Neural cell (in vitro differentiated cells): ENCODE results near the gene SLC10A2. TPM values are rescaled to one million over a fixed set of nuclear protein-coding genes. Genes with fewer than 3 reads are reported as not detected.

Experiments
- H2AFZ ChIP-seq: fragments of 200-600, 300-800 bp; sonication (generic), shearing (Covaris generic); 2 replicates; pipeline ENCODE4 v1.6.0; 2014; ENCODE audit warnings: low read depth, mild to moderate bottlenecking, antibody characterized with exemption, low read length, moderate library complexity
- H3F3A ChIP-seq: fragments of 200-600 bp; shearing (Covaris generic); 2 replicates; pipeline ENCODE4 v1.6.1; 2016; ENCODE audit warnings: mild to moderate bottlenecking, moderate library complexity, mixed read lengths, antibody characterized with exemption, low read length; ENCODE audit not compliant: insufficient read depth, poor library complexity, severe bottlenecking
- H3K27ac ChIP-seq: fragments of 200-600, 300-800 bp; sonication (generic), shearing (Covaris generic); 2 replicates; pipeline ENCODE4 v1.5.1; 2014; ENCODE audit warnings: mild to moderate bottlenecking, low read length, moderate library complexity
- H3K27me3 ChIP-seq: fragments of 300-800, 200-600 bp; sonication (generic), shearing (Covaris generic); 2 replicates; pipeline ENCODE4 v1.6.0; 2014; ENCODE audit warnings: mild to moderate bottlenecking, low read depth, low read length, moderate library complexity; ENCODE audit not compliant: insufficient read depth
- H3K36me3 ChIP-seq: fragments of 300-800, 200-600 bp; sonication (generic), shearing (Covaris generic); 2 replicates; pipeline ENCODE4 v1.5.1; 2014; ENCODE audit warnings: mild to moderate bottlenecking, antibody characterized with exemption, low read length, moderate library complexity; ENCODE audit not compliant: insufficient read depth
- H3K4me2 ChIP-seq: fragments of 300-800, 200-600 bp; sonication (generic), shearing (Covaris generic); 2 replicates; pipeline ENCODE4 v1.6.0; 2014; ENCODE audit warnings: mild to moderate bottlenecking, low read length
- H3K4me3 ChIP-seq: fragments of 300-800, 200-600 bp; sonication (generic), shearing (Covaris generic); 2 replicates; pipeline ENCODE4 v1.5.1; 2014; ENCODE audit warnings: mild to moderate bottlenecking, low read length, moderate library complexity
- H3K79me2 ChIP-seq: fragments of 200-600 bp; shearing (Covaris generic); replicated peaks from 2 replicates; pipeline ENCODE4 v1.6.0; 2014; ENCODE audit warnings: mild to moderate bottlenecking, low read length, moderate library complexity; ENCODE audit not compliant: insufficient read depth
- H3K9ac ChIP-seq: fragments of 300-800, 200-600 bp; sonication (generic), shearing (Covaris generic); 2 replicates; pipeline ENCODE4 v1.6.1; 2016; ENCODE audit warnings: mild to moderate bottlenecking, low read length, mixed read lengths
- H3K9me2 ChIP-seq: fragments of 200-600 bp; shearing (Covaris generic); 2 replicates; pipeline ENCODE4 v1.6.1; 2016; ENCODE audit warnings: mild to moderate bottlenecking, low read length, mixed read lengths; ENCODE audit not compliant: insufficient read depth
- H3K9me3 ChIP-seq: fragments of 200-600, 300-800 bp; sonication (generic), shearing (Covaris generic); 2 replicates; pipeline ENCODE4 v1.6.1; 2016; ENCODE audit warnings: mild to moderate bottlenecking, mixed run types, low read length, moderate library complexity, mixed read lengths
- H4K20me1 ChIP-seq: fragments of 200-600 bp; shearing (Covaris generic); 2 replicates; pipeline ENCODE4 v1.6.1; 2016; ENCODE audit warnings: mild to moderate bottlenecking, mixed run types; ENCODE audit not compliant: insufficient read depth
- CTCF ChIP-seq: fragments of 450-650 bp; IDR thresholded peaks from 2 replicates; pipeline ENCODE4 v1.5.1; 2014; ENCODE audit warnings: antibody characterized with exemption, mild to moderate bottlenecking, moderate library complexity; ENCODE audit not compliant: poor library complexity, severe bottlenecking
- EP300 ChIP-seq: fragments of 450-650 bp; conservative IDR thresholded peaks from 2 replicates; pipeline ENCODE4 v1.6.1; 2014; ENCODE audit warnings: antibody characterized with exemption, mild to moderate bottlenecking, moderate library complexity; ENCODE audit not compliant: poor library complexity, severe bottlenecking
- EZH2 ChIP-seq: fragments of 200-600, 300-800 bp; shearing (Covaris generic), sonication (generic); IDR thresholded peaks from 2 replicates; pipeline ENCODE4 v1.6.1; 2014; ENCODE audit warnings: antibody characterized with exemption, low read length, borderline replicate concordance, mild to moderate bottlenecking; ENCODE audit not compliant: insufficient read depth, poor library complexity, severe bottlenecking
- MXI1 ChIP-seq: fragments of 450-650 bp; conservative IDR thresholded peaks from 2 replicates; pipeline ENCODE4 v1.6.1; 2014; ENCODE audit warnings: antibody characterized with exemption, mild to moderate bottlenecking; ENCODE audit not compliant: poor library complexity, severe bottlenecking
- POLR2AphosphoS5 ChIP-seq: IDR thresholded peaks from 2 replicates; pipeline ENCODE4 v1.6.1; 2012
- RAD21 ChIP-seq: fragments of 450-650 bp; conservative IDR thresholded peaks from 2 replicates; pipeline ENCODE4 v1.6.1; 2014; ENCODE audit warnings: antibody characterized with exemption, mild to moderate bottlenecking, moderate library complexity
- SMC3 ChIP-seq: fragments of 450-650 bp; conservative IDR thresholded peaks from 2 replicates; pipeline ENCODE4 v1.6.1; 2014; ENCODE audit warnings: antibody characterized with exemption, mild to moderate bottlenecking, moderate library complexity; ENCODE audit not compliant: poor library complexity
- TAF1 ChIP-seq: IDR thresholded peaks from 2 replicates; pipeline ENCODE4 v1.6.1; 2012; ENCODE audit warnings: low read depth
- polyA plus RNA-seq: library from polyadenylated mRNA; depleted of rRNA; stranded (reverse); fragments of >200 nt; gene quantifications from 2 replicates; pipeline ENCODE4 v1.2.3, GENCODE V29; 2014
- TF ChIP-seq, protein P1 (sequence below): IDR thresholded peaks from 2 replicates; pipeline ENCODE4 v1.6.1; 2012; ENCODE audit warnings: borderline replicate concordance

The SLC10A2 gene
- polyA plus RNA-seq, 1 donor from 2014 or later, result not detected

DNA sequence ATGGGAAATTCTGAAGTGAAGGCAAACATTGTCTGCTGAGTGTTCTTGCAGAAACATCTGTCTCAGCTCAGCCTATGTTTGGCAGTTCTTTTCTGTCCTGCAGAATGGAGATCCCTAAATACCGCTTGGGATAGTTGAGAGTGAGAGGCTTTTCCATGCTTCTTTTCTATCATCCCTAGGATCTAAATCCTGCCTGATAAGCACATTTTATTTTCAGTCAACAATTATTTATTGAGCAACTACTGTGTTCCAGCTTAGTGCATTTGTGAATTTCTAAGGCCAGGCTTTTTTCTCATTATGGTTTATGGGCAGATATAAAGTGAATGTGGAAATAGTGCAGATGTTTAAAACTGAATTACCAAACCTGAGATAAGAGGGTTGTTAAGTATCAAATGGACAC is 62.6 kb downstream of the SLC10A2 start:
- Histone ChIP-seq H3K79me2 (no peaks in the 10 kb centered on the region), H3F3A (no peaks in the 10 kb centered on the region), H3K4me3 (no peak overlapping the region), H3K9me3 (no peaks in the 10 kb centered on the region), H3K36me3 (no peaks in the 10 kb centered on the region), H4K20me1 (no peaks in the 10 kb centered on the region), H3K9ac (no peak overlapping the region), H3K9me2 (no peaks in the 10 kb centered on the region), H3K4me2 (no peak overlapping the region), H3K27ac (no peak overlapping the region), H3K27me3 (no peaks in the 10 kb centered on the region), H2AFZ (no peak overlapping the region)
- TF ChIP-seq POLR2AphosphoS5, result no peak
- TF ChIP-seq EZH2, result no peak
- no peak for TF ChIP-seq RAD21
- no peak for TF ChIP-seq EP300
- TF ChIP-seq CTCF, result no peak
- TF ChIP-seq SMC3, result no peak
- no peak for TF ChIP-seq TAF1
- TF ChIP-seq, protein P1, sequence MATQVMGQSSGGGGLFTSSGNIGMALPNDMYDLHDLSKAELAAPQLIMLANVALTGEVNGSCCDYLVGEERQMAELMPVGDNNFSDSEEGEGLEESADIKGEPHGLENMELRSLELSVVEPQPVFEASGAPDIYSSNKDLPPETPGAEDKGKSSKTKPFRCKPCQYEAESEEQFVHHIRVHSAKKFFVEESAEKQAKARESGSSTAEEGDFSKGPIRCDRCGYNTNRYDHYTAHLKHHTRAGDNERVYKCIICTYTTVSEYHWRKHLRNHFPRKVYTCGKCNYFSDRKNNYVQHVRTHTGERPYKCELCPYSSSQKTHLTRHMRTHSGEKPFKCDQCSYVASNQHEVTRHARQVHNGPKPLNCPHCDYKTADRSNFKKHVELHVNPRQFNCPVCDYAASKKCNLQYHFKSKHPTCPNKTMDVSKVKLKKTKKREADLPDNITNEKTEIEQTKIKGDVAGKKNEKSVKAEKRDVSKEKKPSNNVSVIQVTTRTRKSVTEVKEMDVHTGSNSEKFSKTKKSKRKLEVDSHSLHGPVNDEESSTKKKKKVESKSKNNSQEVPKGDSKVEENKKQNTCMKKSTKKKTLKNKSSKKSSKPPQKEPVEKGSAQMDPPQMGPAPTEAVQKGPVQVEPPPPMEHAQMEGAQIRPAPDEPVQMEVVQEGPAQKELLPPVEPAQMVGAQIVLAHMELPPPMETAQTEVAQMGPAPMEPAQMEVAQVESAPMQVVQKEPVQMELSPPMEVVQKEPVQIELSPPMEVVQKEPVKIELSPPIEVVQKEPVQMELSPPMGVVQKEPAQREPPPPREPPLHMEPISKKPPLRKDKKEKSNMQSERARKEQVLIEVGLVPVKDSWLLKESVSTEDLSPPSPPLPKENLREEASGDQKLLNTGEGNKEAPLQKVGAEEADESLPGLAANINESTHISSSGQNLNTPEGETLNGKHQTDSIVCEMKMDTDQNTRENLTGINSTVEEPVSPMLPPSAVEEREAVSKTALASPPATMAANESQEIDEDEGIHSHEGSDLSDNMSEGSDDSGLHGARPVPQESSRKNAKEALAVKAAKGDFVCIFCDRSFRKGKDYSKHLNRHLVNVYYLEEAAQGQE, result no peak
- TF ChIP-seq MXI1, result no peak

DNA sequence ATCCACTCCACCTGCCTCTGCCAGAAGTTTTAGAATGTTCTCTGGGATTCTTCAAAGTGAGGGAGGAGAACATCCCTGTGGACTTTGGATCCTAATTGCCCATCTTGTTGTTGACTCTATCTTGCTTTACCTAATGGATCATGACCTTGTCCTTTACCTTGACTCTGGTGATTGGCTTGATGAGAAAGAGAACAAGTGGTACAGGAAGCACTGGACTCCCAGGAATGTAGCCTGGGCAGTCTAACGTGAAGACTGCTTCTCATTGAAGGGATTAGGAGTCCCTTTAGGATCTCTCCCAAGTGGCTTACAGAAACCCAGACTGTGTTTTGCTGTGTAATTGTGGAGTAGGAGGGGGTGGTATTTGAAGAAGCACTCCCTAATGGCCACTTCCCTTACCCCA is 63.9 kb downstream of the SLC10A2 start:
- Histone ChIP-seq H3K9me2 (no peaks in the 10 kb centered on the region), H3K9me3 (no peaks in the 10 kb centered on the region), H3K4me3 (no peak overlapping the region)

More for the DNA sequence above, 63.9 kb downstream of the SLC10A2 start:
- Histone ChIP-seq H4K20me1 (no peaks in the 10 kb centered on the region), H3K4me2 (no peak overlapping the region), H3K9ac (no peak overlapping the region), H2AFZ (no peak overlapping the region), H3K27ac (no peak overlapping the region), H3K36me3 (no peaks in the 10 kb centered on the region), H3F3A (no peaks in the 10 kb centered on the region), H3K27me3 (no peaks in the 10 kb centered on the region), H3K79me2 (no peaks in the 10 kb centered on the region)
- TF ChIP-seq RAD21, result no peak
- TF ChIP-seq EZH2, result no peak
- TF ChIP-seq SMC3, result no peak
- no peak for TF ChIP-seq CTCF
- TF ChIP-seq POLR2AphosphoS5, result no peak
- TF ChIP-seq EP300, result no peak
- TF ChIP-seq, protein P1, result no peak
- no peak for TF ChIP-seq TAF1
- no peak for TF ChIP-seq MXI1
